ENCODE data around the gene PCBD1. TPM values are rescaled to one million over a fixed set of nuclear protein-coding genes. Genes with fewer than 3 reads are reported as not detected.

The PCBD1 gene
- total RNA-seq, 1 donor from 2014 or later, result 34.6 TPM

GRCh38 chr10:70856454-70856853 lies 31.9 kb downstream of the PCBD1 start:
- no peak for DNase-seq (ENCODE audit: low spot score)
- Histone ChIP-seq H3K27ac (no peak overlapping the region), H3F3A (ENCODE audit: low read depth) (no peaks in the 10 kb centered on the region), H3K4me3 (no peak overlapping the region), H3K79me2 (ENCODE audit: low read depth) (no peaks in the 10 kb centered on the region), H3K9ac (no peak overlapping the region), H3K27me3 (no peaks in the 10 kb centered on the region), H4K20me1 (ENCODE audit: low read depth) (no peaks in the 10 kb centered on the region), H3K36me3 (peaks cover 14% of the 10 kb centered on the region), H3K4me2 (no peak overlapping the region), H3K4me1 (no peaks in the 10 kb centered on the region), H3K9me3 (ENCODE audit: low read depth) (no peaks in the 10 kb centered on the region), H2AFZ (replicated peaks) (no peak overlapping the region)
- TF ChIP-seq, protein P1, sequence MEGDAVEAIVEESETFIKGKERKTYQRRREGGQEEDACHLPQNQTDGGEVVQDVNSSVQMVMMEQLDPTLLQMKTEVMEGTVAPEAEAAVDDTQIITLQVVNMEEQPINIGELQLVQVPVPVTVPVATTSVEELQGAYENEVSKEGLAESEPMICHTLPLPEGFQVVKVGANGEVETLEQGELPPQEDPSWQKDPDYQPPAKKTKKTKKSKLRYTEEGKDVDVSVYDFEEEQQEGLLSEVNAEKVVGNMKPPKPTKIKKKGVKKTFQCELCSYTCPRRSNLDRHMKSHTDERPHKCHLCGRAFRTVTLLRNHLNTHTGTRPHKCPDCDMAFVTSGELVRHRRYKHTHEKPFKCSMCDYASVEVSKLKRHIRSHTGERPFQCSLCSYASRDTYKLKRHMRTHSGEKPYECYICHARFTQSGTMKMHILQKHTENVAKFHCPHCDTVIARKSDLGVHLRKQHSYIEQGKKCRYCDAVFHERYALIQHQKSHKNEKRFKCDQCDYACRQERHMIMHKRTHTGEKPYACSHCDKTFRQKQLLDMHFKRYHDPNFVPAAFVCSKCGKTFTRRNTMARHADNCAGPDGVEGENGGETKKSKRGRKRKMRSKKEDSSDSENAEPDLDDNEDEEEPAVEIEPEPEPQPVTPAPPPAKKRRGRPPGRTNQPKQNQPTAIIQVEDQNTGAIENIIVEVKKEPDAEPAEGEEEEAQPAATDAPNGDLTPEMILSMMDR (IDR thresholded peaks at IDR 0.05), result no peak
- TF ChIP-seq EZH2phosphoT487 (IDR thresholded peaks at IDR 0.05), result no peak
- no peak for TF ChIP-seq EZH2 (IDR thresholded peaks at IDR 0.05)
- Mint-ChIP-seq H3K27me3 (ENCODE audit: insufficient read depth, low read depth) (no peaks in the 10 kb centered on the region), H3K4me3 (no peak overlapping the region), H3K36me3 (peaks cover 27% of the 10 kb centered on the region), H3K27ac (no peak overlapping the region), H3K4me1 (no peaks in the 10 kb centered on the region), H3K9me3 (no peaks in the 10 kb centered on the region)

DNA sequence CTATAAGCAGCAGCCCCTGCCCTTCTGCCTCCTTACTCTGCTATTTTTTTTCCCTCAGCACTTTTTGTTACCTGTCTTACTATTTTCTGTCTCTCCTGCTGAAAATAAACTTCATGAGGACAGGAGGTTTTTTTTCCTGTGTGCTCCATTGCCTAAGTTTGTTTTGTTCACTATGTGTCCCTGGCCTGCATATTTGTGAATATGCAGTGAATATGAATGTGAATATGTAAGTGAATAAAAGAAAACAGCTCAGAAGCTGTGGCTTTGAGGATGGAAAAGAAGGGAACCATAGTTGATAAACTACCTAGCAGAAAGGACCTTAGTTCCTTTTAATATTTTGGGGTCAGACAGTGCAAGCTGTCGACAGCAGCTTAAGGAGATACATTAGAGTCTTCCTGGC lies 34.9 kb downstream of the PCBD1 start:
- peaks cover 5% of the 10 kb centered on the region for H4K20me1 ChIP-seq (ENCODE audit: low read depth)
- TF ChIP-seq, protein P1 (IDR thresholded peaks at IDR 0.05), result no peak
- TF ChIP-seq EZH2phosphoT487 (IDR thresholded peaks at IDR 0.05) (no peak), EZH2 (IDR thresholded peaks at IDR 0.05) (no peak)
- H3K36me3 Mint-ChIP-seq, result peaks cover 14% of the 10 kb centered on the region
- no peak overlapping the region for H3K4me2 ChIP-seq
- no peak overlapping the region for H3K27ac Mint-ChIP-seq
- no peaks in the 10 kb centered on the region for H3K27me3 Mint-ChIP-seq (ENCODE audit: insufficient read depth, low read depth)
- no peaks in the 10 kb centered on the region for H3K4me1 Mint-ChIP-seq
- no peak overlapping the region for H2AFZ ChIP-seq (replicated peaks)
- H3K4me3 Mint-ChIP-seq, result no peak overlapping the region
- peaks cover 10% of the 10 kb centered on the region for H3K36me3 ChIP-seq
- H3K27ac ChIP-seq, result no peak overlapping the region
- no peaks in the 10 kb centered on the region for H3K9me3 ChIP-seq (ENCODE audit: low read depth)
- H3K9me3 Mint-ChIP-seq, result no peaks in the 10 kb centered on the region
- H3F3A ChIP-seq (ENCODE audit: low read depth), result no peaks in the 10 kb centered on the region
- no peak overlapping the region for H3K9ac ChIP-seq
- no peak overlapping the region for H3K4me3 ChIP-seq
- no peaks in the 10 kb centered on the region for H3K79me2 ChIP-seq (ENCODE audit: low read depth)
- no peaks in the 10 kb centered on the region for H3K4me1 ChIP-seq
- DNase-seq (ENCODE audit: low spot score), result no peak
- no peaks in the 10 kb centered on the region for H3K27me3 ChIP-seq

DNA sequence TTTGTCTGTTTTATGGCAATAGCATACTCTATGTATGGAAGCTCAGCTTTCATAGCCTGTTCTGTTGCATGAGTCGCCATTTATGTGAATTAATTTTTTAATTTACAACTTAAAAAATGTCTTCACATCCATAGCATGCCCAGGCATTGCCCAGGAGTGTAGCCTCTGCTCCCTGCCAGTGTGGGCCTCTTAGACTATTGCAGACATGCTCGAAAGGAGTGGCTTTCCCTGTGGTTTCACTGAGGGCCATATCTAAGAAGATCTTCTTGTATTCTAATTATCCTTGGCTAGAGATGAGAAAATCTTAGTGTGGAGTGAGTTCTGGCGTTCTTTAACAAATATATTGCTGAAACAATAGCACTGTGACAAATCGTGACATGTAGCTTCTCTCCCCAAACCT lies 35.3 kb downstream of the PCBD1 start:
- Histone ChIP-seq H3K9ac (no peak overlapping the region), H3K9me3 (ENCODE audit: low read depth) (no peaks in the 10 kb centered on the region), H3K4me1 (no peaks in the 10 kb centered on the region), H3K36me3 (peaks cover 10% of the 10 kb centered on the region), H3K4me2 (no peak overlapping the region), H4K20me1 (ENCODE audit: low read depth) (peaks cover 5% of the 10 kb centered on the region), H3K27me3 (no peaks in the 10 kb centered on the region), H3K4me3 (no peak overlapping the region), H3F3A (ENCODE audit: low read depth) (no peaks in the 10 kb centered on the region), H2AFZ (replicated peaks) (no peak overlapping the region), H3K27ac (no peak overlapping the region), H3K79me2 (ENCODE audit: low read depth) (no peaks in the 10 kb centered on the region)
- peaks cover 13% of the 10 kb centered on the region for H3K36me3 Mint-ChIP-seq
- H3K9me3 Mint-ChIP-seq, result no peaks in the 10 kb centered on the region
- DNase-seq (ENCODE audit: low spot score), result no peak
- no peak overlapping the region for H3K4me3 Mint-ChIP-seq
- H3K27me3 Mint-ChIP-seq (ENCODE audit: insufficient read depth, low read depth), result no peaks in the 10 kb centered on the region
- no peaks in the 10 kb centered on the region for H3K4me1 Mint-ChIP-seq
- no peak overlapping the region for H3K27ac Mint-ChIP-seq
- TF ChIP-seq, protein P1 (IDR thresholded peaks at IDR 0.05), result no peak
- no peak for TF ChIP-seq EZH2phosphoT487 (IDR thresholded peaks at IDR 0.05)
- no peak for TF ChIP-seq EZH2 (IDR thresholded peaks at IDR 0.05)

All from neural progenitor cell (in vitro differentiated cells).